NB4 (cell line): ENCODE data around the gene GMDS.

Experiments used
- MYC ChIP-seq: IDR thresholded peaks from 2 replicates; pipeline ENCODE4 v1.6.1; 2011; ENCODE audit warnings: low read depth, low read length
- POLR2A ChIP-seq: IDR thresholded peaks from 2 replicates; pipeline ENCODE4 v1.6.1; 2011; ENCODE audit warnings: mild to moderate bottlenecking; ENCODE audit not compliant: insufficient read length; ENCODE audit errors: extremely low read depth
- TF ChIP-seq, protein P1 (sequence below): IDR thresholded peaks from one replicate; pipeline ENCODE4 v1.5.1; 2012; ENCODE audit warnings: low read depth, low read length
- TF ChIP-seq, protein P2 (sequence below): IDR thresholded peaks from 2 replicates; pipeline ENCODE4 v1.6.1; 2011; ENCODE audit warnings: low read depth, low read length

DNA sequence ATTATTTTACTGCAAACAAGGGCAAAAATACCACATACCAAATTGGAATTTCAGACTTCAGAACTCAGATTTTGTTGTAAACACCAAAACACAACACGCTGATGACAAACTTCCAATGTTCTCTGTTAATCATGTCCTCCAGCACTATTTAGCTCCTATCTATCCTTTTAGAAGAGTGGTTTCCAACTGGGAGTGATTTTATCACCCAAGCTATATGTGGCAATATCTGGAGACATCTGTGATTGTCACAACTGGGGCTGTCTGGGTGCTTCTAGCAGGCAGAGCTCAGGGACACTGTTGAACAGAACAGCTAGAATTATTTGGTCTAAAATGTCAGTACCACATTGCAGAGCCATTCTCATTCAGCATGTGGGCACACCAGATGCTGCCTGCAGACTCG, 391.1 kb downstream of the GMDS start:
- no peak for TF ChIP-seq POLR2A
- TF ChIP-seq MYC: no peak
- TF ChIP-seq, protein P1, sequence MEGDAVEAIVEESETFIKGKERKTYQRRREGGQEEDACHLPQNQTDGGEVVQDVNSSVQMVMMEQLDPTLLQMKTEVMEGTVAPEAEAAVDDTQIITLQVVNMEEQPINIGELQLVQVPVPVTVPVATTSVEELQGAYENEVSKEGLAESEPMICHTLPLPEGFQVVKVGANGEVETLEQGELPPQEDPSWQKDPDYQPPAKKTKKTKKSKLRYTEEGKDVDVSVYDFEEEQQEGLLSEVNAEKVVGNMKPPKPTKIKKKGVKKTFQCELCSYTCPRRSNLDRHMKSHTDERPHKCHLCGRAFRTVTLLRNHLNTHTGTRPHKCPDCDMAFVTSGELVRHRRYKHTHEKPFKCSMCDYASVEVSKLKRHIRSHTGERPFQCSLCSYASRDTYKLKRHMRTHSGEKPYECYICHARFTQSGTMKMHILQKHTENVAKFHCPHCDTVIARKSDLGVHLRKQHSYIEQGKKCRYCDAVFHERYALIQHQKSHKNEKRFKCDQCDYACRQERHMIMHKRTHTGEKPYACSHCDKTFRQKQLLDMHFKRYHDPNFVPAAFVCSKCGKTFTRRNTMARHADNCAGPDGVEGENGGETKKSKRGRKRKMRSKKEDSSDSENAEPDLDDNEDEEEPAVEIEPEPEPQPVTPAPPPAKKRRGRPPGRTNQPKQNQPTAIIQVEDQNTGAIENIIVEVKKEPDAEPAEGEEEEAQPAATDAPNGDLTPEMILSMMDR: no peak
- TF ChIP-seq, protein P2, sequence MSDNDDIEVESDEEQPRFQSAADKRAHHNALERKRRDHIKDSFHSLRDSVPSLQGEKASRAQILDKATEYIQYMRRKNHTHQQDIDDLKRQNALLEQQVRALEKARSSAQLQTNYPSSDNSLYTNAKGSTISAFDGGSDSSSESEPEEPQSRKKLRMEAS: no peak
